Adrenal gland (tissue), 5 donors: Measurements from ENCODE around the gene DZIP1L.

Source experiments
- CTCF ChIP-seq, 6 experiments: fragments of 450-650 bp in 4 of 6; fragments of 200-600 bp in 2 of 6; sonication (generic) in 1 of 6; IDR thresholded peaks; 1 replicate in 5 of 6; 2 replicates in 1 of 6; pipeline versions ENCODE4 v1.5.1 to v1.8.0; 2016 to 2021; ENCODE audit warnings: antibody characterized with exemption in 6 of 6, mild to moderate bottlenecking in 2 of 6, moderate library complexity in 1 of 6
- POLR2A ChIP-seq, 2 donors: fragments of 450-650 bp; IDR thresholded peaks; one replicate each; pipeline ENCODE4 v1.6.1; 2017; ENCODE audit warnings: antibody characterized with exemption in 2 of 2, mild to moderate bottlenecking in 2 of 2, moderate library complexity in 1 of 2
- donor health status: DM: no; HTN: no; CAD: no.

GRCh38 chr3:138047596-138048158, 67.7 kb downstream of the DZIP1L start:
- no peak for TF ChIP-seq POLR2A (IDR thresholded peaks at IDR 0.05)
- no peak for TF ChIP-seq CTCF (IDR thresholded peaks at IDR 0.05)
